ENCODE results near the gene SLC25A48.

The SLC25A48 gene

DNA sequence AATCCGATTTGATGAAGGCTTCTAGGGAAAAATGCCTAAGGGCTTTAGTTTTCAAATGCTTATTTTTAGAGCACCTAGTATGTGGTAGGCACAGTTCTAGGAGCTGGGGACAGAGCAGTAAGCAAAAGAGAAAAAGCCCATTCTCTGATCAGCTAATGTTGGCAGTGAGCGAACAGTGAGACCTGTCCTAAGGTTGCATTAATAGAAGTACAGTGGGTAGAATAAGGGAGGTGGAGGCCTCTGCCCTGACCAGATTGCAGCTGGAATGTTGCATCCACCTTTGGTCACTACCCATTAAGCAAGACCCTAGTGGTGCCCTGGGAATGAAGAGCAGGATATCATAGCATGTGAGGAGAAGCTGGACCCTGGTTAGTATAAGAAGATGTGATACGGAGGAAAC lies 41.1 kb downstream of the SLC25A48 start:
- Histone ChIP-seq H3K9me3 (ENCODE audit: control insufficient read depth, insufficient read depth, low read length) (no peaks in the 10 kb centered on the region), H3K36me3 (ENCODE audit: insufficient read depth, low read length) (no peaks in the 10 kb centered on the region), H3K9ac (ENCODE audit: low read depth, low read length) (no peak overlapping the region), H3K4me1 (ENCODE audit: insufficient read depth, low read length) (peaks cover 1% of the 10 kb centered on the region)

DNA sequence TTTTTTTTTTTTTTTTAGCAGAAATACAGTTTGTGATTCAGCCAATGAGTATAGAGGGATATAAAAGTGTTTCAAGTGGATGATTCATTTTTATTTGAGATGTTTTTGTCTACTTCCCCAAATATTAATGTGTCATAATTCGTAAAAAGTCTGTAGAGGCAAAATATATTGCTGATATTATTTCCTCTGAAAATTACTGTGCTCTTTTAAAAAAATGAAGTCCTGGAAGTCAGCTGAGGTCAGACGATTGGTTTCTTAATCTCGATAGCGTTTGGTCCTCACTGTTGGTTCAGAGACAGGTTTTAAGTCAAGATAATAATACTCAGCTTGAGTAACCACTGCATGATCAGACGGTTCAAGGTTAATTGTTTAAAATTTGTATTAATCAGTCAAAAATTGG lies 41.7 kb downstream of the SLC25A48 start:
- H3K36me3 ChIP-seq (ENCODE audit: insufficient read depth, low read length): no peaks in the 10 kb centered on the region
- H3K4me1 ChIP-seq (ENCODE audit: insufficient read depth, low read length): peaks cover 7% of the 10 kb centered on the region
- no peak overlapping the region for H3K9ac ChIP-seq (ENCODE audit: low read depth, low read length)
- H3K9me3 ChIP-seq (ENCODE audit: control insufficient read depth, insufficient read depth, low read length): no peaks in the 10 kb centered on the region

DNA sequence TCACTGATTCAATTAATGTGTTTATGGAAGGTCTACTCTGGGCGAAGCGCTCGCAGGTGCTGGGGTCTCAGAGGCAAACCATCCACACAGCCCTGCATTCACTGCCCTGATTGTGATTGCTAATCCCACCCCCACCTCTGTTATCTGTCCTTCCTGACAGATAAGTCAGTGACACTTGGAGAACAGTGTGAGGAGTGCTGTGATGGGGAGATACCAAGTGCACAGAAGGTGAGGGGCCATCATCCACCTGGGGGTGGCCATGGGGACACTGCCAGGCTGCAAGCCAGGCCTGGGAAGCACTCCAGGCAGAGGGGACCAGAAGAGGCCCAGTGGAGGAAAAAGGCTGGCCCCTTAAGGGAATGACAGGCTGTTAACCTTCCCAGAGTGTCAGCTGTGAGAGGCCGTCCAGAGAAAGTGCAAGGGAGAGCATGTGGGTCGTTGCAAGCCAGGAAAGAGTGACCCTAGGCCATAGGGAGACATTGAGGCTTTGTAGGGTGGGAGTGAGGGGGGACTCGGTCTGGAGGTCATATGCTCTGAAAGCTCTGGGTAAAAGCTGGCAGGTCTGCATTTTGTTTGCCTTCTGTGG lies 43.2 kb downstream of the SLC25A48 start:
- Histone ChIP-seq H3K9me3 (ENCODE audit: control insufficient read depth, insufficient read depth, low read length) (no peaks in the 10 kb centered on the region), H3K9ac (ENCODE audit: low read depth, low read length) (no peak overlapping the region), H3K4me1 (ENCODE audit: insufficient read depth, low read length) (peaks cover 7% of the 10 kb centered on the region), H3K36me3 (ENCODE audit: insufficient read depth, low read length) (no peaks in the 10 kb centered on the region)

DNA sequence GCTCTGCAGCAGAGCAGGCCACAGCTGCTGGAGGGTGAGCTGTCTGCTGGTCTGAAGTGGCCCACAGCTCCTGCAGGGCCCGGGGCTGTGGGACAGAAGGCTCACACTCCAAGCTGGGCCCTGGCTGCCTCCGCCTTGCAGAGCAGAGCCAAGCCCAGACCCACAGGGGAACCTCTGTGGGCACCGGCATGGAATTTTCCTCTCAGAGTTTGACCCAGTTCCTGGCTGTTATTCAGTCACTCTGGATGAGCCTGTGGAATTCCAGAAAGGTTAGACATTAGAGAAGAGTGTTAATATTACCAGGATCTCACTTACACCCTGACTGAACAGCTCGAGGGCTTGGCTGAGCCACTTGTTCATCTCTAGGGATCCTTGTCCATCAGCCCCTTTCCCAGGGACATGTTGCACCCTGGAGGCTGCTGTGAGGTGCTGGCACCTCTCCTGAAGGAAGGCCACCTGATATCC lies 43.7 kb downstream of the SLC25A48 start:
- Histone ChIP-seq H3K9ac (ENCODE audit: low read depth, low read length) (no peak overlapping the region), H3K4me1 (ENCODE audit: insufficient read depth, low read length) (peaks cover 7% of the 10 kb centered on the region), H3K9me3 (ENCODE audit: control insufficient read depth, insufficient read depth, low read length) (no peaks in the 10 kb centered on the region), H3K36me3 (ENCODE audit: insufficient read depth, low read length) (no peaks in the 10 kb centered on the region)

DNA sequence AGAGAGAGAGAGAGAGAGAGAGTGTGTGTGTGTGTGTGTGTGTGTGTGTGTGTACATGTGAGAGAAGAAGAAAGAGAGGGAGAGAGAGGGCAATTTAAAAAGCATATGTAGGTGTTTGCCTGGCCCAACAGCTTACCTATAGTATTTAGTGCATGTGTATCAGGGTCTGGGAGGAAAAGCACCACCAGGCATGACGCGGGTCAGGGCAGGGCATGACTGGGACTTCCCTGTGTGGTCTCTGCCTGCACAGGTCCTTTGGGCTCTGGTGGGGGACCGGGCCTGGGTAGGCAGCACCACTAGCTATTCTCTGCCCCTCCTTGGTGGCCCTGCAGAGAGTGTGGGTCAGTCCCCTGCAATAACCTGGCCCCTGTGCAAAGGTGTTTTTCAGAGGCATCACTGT lies 45.1 kb downstream of the SLC25A48 start:
- no peaks in the 10 kb centered on the region for H3K9me3 ChIP-seq (ENCODE audit: control insufficient read depth, insufficient read depth, low read length)
- H3K9ac ChIP-seq (ENCODE audit: low read depth, low read length): no peak overlapping the region
- H3K4me1 ChIP-seq (ENCODE audit: insufficient read depth, low read length): peaks cover 7% of the 10 kb centered on the region
- no peaks in the 10 kb centered on the region for H3K36me3 ChIP-seq (ENCODE audit: insufficient read depth, low read length)

DNA sequence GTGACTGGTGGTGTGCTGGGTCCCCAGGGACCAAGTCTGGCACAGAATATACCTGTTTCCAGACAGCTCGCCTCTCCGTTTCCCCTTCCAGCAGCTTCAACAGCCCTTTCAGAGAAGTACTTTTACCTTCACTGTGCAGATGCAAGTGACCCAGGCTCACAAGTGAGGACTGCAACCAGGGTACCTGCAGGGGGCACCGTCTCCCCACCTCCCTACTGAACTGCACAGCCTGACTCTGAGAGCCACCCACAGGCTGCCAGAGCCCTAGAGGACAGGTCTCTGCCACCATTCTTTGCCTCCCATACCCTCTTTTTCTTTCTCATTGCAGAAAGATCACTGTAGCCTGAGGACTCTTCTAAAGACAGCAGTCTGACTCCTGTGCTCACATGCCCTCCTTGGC lies 45.8 kb downstream of the SLC25A48 start:
- Histone ChIP-seq H3K9ac (ENCODE audit: low read depth, low read length) (no peak overlapping the region), H3K36me3 (ENCODE audit: insufficient read depth, low read length) (no peaks in the 10 kb centered on the region), H3K9me3 (ENCODE audit: control insufficient read depth, insufficient read depth, low read length) (no peaks in the 10 kb centered on the region), H3K4me1 (ENCODE audit: insufficient read depth, low read length) (peaks cover 7% of the 10 kb centered on the region)

DNA sequence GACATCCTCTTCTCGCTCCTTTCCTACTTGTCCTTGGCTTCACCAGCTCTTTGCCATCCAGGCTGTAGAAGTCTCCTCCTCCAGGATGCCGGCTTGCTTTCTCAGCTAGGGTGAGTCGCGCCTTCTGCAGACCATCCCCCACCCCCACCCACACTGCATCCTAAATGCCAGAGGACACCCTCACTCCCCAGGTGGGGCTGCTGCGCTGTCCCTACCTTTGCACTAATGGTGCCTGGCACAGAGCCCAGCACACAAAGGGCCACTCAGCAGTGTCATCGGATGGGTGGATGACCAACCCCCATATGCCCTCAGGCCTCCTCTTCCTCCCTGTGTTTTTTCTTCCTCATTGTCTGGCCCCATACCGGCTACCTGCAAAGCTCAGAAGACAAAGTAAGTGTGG lies 46.3 kb downstream of the SLC25A48 start:
- peaks cover 7% of the 10 kb centered on the region for H3K4me1 ChIP-seq (ENCODE audit: insufficient read depth, low read length)
- no peaks in the 10 kb centered on the region for H3K36me3 ChIP-seq (ENCODE audit: insufficient read depth, low read length)
- no peak overlapping the region for H3K9ac ChIP-seq (ENCODE audit: low read depth, low read length)
- no peaks in the 10 kb centered on the region for H3K9me3 ChIP-seq (ENCODE audit: control insufficient read depth, insufficient read depth, low read length)

DNA sequence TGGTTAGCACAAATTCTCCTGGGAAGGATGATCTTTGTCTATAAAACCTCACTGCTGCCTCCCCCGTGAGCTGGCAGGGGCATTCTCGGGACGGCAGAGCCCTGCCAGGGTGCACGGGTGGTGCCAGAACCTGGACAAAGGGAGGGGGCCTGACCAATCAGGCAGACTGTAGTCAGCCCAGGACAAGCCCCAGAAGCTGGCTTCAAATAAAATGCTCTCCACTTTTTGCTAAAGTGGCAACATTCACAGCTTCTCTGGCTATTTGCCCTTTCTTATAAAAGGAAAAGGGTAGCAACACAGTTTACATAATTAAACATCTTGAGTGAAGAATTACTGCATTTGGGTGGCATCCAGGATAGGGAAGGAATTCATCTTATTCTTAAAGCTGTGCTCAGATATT lies 46.8 kb downstream of the SLC25A48 start:
- Histone ChIP-seq H3K4me1 (ENCODE audit: insufficient read depth, low read length) (peaks cover 7% of the 10 kb centered on the region), H3K9me3 (ENCODE audit: control insufficient read depth, insufficient read depth, low read length) (no peaks in the 10 kb centered on the region), H3K36me3 (ENCODE audit: insufficient read depth, low read length) (no peaks in the 10 kb centered on the region), H3K9ac (ENCODE audit: low read depth, low read length) (no peak overlapping the region)

DNA sequence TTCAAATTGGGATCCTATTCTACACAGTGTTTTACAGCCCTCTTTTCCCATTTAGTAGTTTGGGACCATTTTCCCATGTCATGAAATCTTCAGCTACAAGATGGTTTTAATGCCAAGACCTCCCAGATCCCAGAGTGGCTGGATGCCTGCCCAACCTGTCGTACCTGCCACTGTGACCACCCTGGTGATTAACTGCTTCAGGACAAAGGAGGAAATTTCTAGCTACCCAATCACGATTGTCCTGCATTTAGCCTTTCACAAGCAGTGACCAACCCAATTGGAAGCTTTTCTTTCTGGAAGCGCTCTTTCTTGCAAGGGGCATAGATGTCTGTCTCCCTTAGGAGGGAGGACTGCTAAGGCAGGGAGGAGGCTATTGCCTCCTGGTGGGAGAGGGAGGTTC lies 47.4 kb downstream of the SLC25A48 start:
- H3K4me1 ChIP-seq (ENCODE audit: insufficient read depth, low read length): peaks cover 7% of the 10 kb centered on the region
- no peaks in the 10 kb centered on the region for H3K36me3 ChIP-seq (ENCODE audit: insufficient read depth, low read length)
- H3K9me3 ChIP-seq (ENCODE audit: control insufficient read depth, insufficient read depth, low read length): no peaks in the 10 kb centered on the region

DNA sequence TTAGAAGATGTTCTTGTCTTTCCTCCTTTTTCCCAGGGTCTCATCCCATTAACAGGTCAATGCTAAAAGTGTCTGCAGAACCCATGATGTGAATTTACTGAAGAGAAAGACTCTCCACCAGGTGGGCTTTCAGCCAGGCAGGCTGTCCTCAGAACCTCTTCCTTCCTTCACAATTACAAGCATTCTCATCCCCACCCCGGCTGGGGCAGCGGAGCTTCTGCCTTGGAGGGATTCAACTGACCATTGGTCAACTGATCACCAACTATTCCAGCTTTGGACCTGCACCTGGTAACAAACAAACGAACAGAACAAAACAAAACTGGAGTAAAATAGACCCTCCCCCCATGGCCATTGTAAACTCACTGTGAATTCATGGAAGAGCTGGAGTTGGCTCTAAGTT lies 48.6 kb downstream of the SLC25A48 start:
- Histone ChIP-seq H3K36me3 (ENCODE audit: insufficient read depth, low read length) (no peaks in the 10 kb centered on the region), H3K9ac (ENCODE audit: low read depth, low read length) (no peak overlapping the region), H3K9me3 (ENCODE audit: control insufficient read depth, insufficient read depth, low read length) (no peaks in the 10 kb centered on the region), H3K4me1 (ENCODE audit: insufficient read depth, low read length) (peaks cover 7% of the 10 kb centered on the region)

More for the DNA sequence above, 47.4 kb downstream of the SLC25A48 start:
- no peak overlapping the region for H3K9ac ChIP-seq (ENCODE audit: low read depth, low read length)

DNA sequence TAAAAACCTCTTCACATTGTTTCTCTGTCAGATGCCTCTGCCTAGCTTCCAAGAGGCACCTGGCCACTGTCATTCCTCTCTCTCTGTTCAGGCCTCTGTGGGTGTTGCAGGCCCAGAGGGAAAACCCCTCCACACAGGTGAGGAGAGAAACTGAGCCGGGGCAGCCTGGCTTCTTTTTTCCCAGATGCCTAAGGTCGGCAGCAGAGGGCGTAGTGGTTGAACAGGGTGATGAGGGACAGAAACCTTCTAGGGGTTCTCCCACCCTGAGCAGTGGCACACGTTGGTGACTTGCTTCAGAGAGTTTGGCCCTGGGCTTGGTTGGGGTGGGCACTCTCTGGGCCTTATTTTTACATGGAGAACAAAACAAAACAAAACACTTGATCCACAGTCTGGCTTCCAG lies 49.0 kb downstream of the SLC25A48 start:
- no peak overlapping the region for H3K9ac ChIP-seq (ENCODE audit: low read depth, low read length)
- H3K36me3 ChIP-seq (ENCODE audit: insufficient read depth, low read length): no peaks in the 10 kb centered on the region
- H3K9me3 ChIP-seq (ENCODE audit: control insufficient read depth, insufficient read depth, low read length): no peaks in the 10 kb centered on the region
- peaks cover 7% of the 10 kb centered on the region for H3K4me1 ChIP-seq (ENCODE audit: insufficient read depth, low read length)

DNA sequence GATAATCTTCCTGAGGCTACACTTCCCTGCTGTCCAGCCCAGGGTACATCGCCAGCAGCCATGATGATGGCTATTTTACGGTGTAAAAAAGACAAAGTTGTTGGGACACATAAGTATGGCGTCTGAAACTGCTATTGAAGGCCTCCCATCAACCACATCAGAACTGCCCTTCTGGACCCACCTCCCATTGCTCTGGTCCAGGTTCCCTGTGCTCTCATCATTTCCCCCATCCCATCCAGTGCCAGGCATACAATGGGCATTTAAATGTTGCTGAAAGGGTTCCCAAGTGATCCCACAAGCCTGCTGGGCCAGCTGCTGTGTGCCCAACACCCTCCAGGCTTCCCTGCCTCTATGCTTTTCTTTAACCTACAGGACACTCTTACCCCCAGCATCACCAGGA lies 50.6 kb downstream of the SLC25A48 start:
- Histone ChIP-seq H3K9me3 (ENCODE audit: control insufficient read depth, insufficient read depth, low read length) (no peaks in the 10 kb centered on the region), H3K4me1 (ENCODE audit: insufficient read depth, low read length) (peaks cover 7% of the 10 kb centered on the region), H3K9ac (ENCODE audit: low read depth, low read length) (no peak overlapping the region), H3K36me3 (ENCODE audit: insufficient read depth, low read length) (no peaks in the 10 kb centered on the region)

DNA sequence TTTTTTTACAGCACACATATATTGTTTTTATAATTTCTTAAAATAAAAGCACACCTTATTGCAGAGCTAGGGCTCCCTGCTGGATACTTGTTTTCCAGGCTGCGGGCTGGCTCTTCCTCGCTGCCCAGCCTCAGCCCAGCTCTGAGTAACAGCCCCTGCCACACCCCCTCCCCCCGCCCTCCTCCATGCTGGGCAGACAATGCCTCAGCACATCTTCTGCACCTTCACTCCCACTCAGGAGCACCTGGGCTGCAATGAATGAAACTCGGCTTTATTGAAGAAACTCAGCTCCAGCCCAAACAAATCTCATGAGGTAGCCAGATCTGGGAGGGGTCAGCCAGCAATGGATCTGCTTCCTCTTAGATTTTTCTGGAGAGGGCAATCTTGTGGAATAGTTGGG lies 51.7 kb downstream of the SLC25A48 start:
- Histone ChIP-seq H3K9me3 (ENCODE audit: control insufficient read depth, insufficient read depth, low read length) (no peaks in the 10 kb centered on the region), H3K9ac (ENCODE audit: low read depth, low read length) (no peak overlapping the region), H3K36me3 (ENCODE audit: insufficient read depth, low read length) (no peaks in the 10 kb centered on the region), H3K4me1 (ENCODE audit: insufficient read depth, low read length) (peaks cover under 1% of the 10 kb centered on the region; the same call in 1 of the 2 replicates)

DNA sequence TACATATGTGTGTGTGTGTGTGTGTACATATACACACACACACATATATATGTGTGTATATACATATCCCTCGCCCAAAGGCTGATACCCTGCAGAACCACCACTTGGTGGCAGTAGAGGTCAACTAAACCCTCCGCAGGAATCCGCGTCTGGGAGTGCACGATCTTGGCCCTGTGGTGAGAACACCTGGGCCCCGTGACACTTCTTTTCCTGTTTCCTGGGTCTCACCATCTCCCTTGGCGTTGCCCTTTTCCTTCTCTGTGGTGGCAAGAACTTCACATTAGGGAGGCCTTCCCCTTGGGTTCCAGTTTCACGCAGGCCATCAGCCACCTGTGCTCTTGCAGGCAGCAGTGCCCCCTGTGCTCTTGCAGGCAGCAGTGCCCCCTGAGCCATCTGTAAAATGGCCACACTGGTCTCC lies 53.0 kb downstream of the SLC25A48 start:
- no peak overlapping the region for H3K9ac ChIP-seq (ENCODE audit: low read depth, low read length)
- no peaks in the 10 kb centered on the region for H3K4me1 ChIP-seq (ENCODE audit: insufficient read depth, low read length)
- H3K9me3 ChIP-seq (ENCODE audit: control insufficient read depth, insufficient read depth, low read length): no peaks in the 10 kb centered on the region
- H3K36me3 ChIP-seq (ENCODE audit: insufficient read depth, low read length): no peaks in the 10 kb centered on the region

DNA sequence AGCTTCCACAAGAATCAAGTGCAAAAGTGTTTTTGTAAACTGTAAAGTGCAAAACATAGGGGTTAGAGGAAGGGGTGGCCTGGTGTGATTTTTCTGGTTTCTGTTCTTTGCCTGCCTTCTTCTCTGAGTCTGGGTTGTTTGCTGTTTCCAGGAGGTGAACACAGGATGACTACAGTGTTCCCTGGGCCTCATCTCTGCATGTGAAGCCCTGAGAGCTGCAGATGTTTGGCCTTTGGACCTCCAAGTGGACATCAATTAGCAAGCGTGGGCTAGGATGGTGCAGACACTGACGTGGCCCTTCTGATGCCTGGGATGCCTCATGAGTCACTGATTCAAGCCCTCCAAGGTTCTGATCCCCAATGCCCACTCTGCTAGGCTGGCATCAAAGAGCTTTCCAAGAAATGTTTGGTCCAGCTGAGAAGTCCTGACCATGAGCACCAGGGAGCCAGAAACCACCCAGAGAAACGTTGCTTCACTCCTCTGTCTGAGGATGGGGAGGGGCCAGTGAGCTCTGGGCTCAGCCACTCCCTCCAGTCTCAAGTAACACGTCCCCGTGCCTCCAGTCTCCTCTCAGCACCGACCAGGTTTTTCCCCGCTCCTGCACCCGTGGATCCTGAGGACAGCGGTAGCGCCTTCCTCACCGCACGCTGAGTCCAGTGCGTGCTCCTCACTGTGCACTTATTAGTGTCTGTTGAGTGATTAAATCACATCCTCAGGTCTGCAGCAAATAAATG lies 53.6 kb downstream of the SLC25A48 start:
- H3K9me3 ChIP-seq (ENCODE audit: control insufficient read depth, insufficient read depth, low read length): no peaks in the 10 kb centered on the region
- no peak overlapping the region for H3K9ac ChIP-seq (ENCODE audit: low read depth, low read length)
- no peaks in the 10 kb centered on the region for H3K4me1 ChIP-seq (ENCODE audit: insufficient read depth, low read length)
- no peaks in the 10 kb centered on the region for H3K36me3 ChIP-seq (ENCODE audit: insufficient read depth, low read length)

Data from ES-I3 (cell line).